ENCODE data around the gene NTRK2. TPM values are rescaled to one million over a fixed set of nuclear protein-coding genes. Genes with fewer than 3 reads are reported as not detected.

NTRK2 gene
- total and polyA plus RNA-seq, 9 donors: 8.9 to 36.8 (median 20.3) TPM

DNA sequence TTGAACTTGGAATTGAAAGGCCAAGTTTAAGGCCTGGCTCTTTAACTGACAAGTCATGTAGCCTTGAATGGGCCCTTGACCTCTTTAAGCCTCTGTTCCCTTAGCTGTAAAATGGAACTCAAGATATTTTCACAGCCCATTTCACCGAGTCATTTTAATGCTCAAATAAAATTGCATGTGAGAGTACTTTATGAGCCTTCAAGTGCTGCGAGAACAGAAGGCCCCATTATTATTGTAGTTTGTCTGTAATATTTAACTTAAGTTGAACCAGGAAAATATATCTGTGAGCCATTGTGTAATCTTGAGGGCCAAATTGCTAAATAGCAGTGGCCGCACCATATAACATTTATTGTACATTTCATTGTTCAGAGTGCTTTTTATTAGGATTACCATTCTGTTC, 249.9 kb downstream of the NTRK2 start:
- DNase-seq: no peak
- no peak overlapping the region for H3K27ac ChIP-seq (ENCODE audit: low read length)
- H3K4me3 ChIP-seq (ENCODE audit: low read length): no peak overlapping the region
- no peaks in the 10 kb centered on the region for H3K36me3 ChIP-seq (ENCODE audit: control insufficient read depth, insufficient read depth, low read length)
- peaks cover 2% of the 10 kb centered on the region for H3K27me3 ChIP-seq (ENCODE audit: control insufficient read depth, insufficient read depth, low read length)
- WGBS (ENCODE audit: insufficient coverage): no CpG with 5 or more reads among the region's 3 CpGs
- H3K9me3 ChIP-seq (replicated peaks; ENCODE audit: control insufficient read depth, low read depth, low read length): no peaks in the 10 kb centered on the region
- peaks cover 2% of the 10 kb centered on the region for H3K4me1 ChIP-seq (ENCODE audit: control insufficient read depth, insufficient read depth, low read length)

DNA sequence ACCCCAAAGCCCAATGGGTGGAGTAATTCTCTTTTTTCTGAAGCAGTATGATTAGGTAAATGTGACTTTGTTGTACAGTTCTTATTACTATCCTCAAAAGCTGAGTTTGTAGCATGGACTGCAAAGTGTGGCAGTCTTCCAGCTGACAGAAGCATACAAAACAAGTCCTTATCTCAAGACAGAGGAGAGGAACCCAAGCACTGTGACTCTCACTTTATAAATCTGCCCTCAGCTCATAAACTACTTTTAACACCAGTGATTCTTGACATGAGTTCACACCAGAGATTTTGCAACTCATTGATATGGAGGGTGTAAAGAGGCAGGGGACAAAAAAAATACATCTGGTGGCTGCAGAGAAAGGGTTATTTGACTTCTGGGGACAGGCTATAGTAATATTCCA, 251.6 kb downstream of the NTRK2 start:
- no peaks in the 10 kb centered on the region for H3K36me3 ChIP-seq (ENCODE audit: control insufficient read depth, insufficient read depth, low read length)
- no peaks in the 10 kb centered on the region for H3K9me3 ChIP-seq (replicated peaks; ENCODE audit: control insufficient read depth, low read depth, low read length)
- H3K27me3 ChIP-seq (ENCODE audit: control insufficient read depth, insufficient read depth, low read length): peaks cover 2% of the 10 kb centered on the region
- no peak overlapping the region for H3K27ac ChIP-seq (ENCODE audit: low read length)
- H3K4me3 ChIP-seq (ENCODE audit: low read length): no peak overlapping the region
- DNase-seq: no peak
- peaks cover 2% of the 10 kb centered on the region for H3K4me1 ChIP-seq (ENCODE audit: control insufficient read depth, insufficient read depth, low read length)

DNA sequence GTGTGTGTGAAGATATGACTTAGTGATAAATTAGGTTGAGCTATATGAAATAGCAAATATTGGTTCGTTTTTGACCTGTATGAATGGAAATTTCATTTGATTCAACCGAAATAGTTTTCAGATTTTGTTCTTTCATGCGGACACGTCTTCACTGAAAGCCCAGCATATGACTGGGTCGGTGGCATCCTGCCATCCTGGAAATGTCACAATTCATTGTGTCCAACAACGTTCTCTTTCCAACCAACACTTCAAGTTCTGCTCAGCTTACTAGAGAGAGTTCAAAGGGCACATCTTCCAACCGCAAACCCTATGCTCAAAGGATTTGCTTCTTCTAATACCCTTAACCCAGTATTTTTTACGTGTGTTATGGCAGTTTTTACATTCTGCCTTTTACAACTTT, 252.5 kb downstream of the NTRK2 start:
- Histone ChIP-seq H3K36me3 (ENCODE audit: control insufficient read depth, insufficient read depth, low read length) (no peaks in the 10 kb centered on the region), H3K4me3 (ENCODE audit: low read length) (no peak overlapping the region), H3K9me3 (replicated peaks; ENCODE audit: control insufficient read depth, low read depth, low read length) (no peaks in the 10 kb centered on the region), H3K27ac (ENCODE audit: low read length) (no peak overlapping the region), H3K27me3 (ENCODE audit: control insufficient read depth, insufficient read depth, low read length) (peaks cover 2% of the 10 kb centered on the region), H3K4me1 (ENCODE audit: control insufficient read depth, insufficient read depth, low read length) (peaks cover 2% of the 10 kb centered on the region)
- DNase-seq: no peak
- WGBS (ENCODE audit: insufficient coverage): 77% methylated on average over 6 of the region's 8 CpGs

DNA sequence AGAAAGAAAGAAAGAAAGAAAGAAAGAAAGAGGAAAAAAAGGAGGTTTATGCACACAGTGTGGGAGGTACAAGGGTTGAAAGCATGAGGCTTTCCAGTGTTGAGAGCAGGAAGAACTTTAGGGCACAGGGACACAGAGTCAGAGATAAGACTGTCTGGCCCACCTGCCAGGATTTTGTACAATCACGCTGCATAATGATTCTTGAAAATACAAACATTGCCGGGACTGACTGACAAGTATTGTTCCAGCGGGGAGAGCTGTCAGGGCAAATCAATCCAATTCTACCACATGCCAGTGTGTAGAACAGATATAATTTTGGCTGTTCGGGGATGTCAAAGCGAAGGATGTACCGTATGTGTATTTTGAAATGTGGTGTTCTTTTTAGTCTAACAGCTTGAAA, 254.7 kb downstream of the NTRK2 start:
- Histone ChIP-seq H3K27ac (ENCODE audit: low read length) (no peak overlapping the region), H3K27me3 (ENCODE audit: control insufficient read depth, insufficient read depth, low read length) (peaks cover 2% of the 10 kb centered on the region), H3K36me3 (ENCODE audit: control insufficient read depth, insufficient read depth, low read length) (no peaks in the 10 kb centered on the region), H3K9me3 (replicated peaks; ENCODE audit: control insufficient read depth, low read depth, low read length) (no peaks in the 10 kb centered on the region), H3K4me3 (ENCODE audit: low read length) (no peak overlapping the region), H3K4me1 (ENCODE audit: control insufficient read depth, insufficient read depth, low read length) (no peaks in the 10 kb centered on the region)
- 86% methylated on average over 1 of the region's 6 CpGs for WGBS (ENCODE audit: insufficient coverage)
- no peak for DNase-seq

- Histone ChIP-seq H3K27ac (ENCODE audit: low read length) (no peak overlapping the region), H3K36me3 (ENCODE audit: control insufficient read depth, insufficient read depth, low read length) (no peaks in the 10 kb centered on the region), H3K4me1 (ENCODE audit: control insufficient read depth, insufficient read depth, low read length) (no peaks in the 10 kb centered on the region), H3K27me3 (ENCODE audit: control insufficient read depth, insufficient read depth, low read length) (no peaks in the 10 kb centered on the region), H3K9me3 (replicated peaks; ENCODE audit: control insufficient read depth, low read depth, low read length) (no peaks in the 10 kb centered on the region), H3K4me3 (ENCODE audit: low read length) (no peak overlapping the region)
- 89% methylated on average over 4 of the region's 7 CpGs for WGBS (ENCODE audit: insufficient coverage)
- DNase-seq: no peak
Measured at GRCh38 chr9:84925225-84925872, 255.8 kb downstream of the NTRK2 start.

- H3K4me3 ChIP-seq (ENCODE audit: low read length): no peak overlapping the region
- H3K4me1 ChIP-seq (ENCODE audit: control insufficient read depth, insufficient read depth, low read length): no peaks in the 10 kb centered on the region
- H3K27me3 ChIP-seq (ENCODE audit: control insufficient read depth, insufficient read depth, low read length): no peaks in the 10 kb centered on the region
- WGBS (ENCODE audit: insufficient coverage): no CpG with 5 or more reads among the region's 3 CpGs
- H3K36me3 ChIP-seq (ENCODE audit: control insufficient read depth, insufficient read depth, low read length): no peaks in the 10 kb centered on the region
- no peaks in the 10 kb centered on the region for H3K9me3 ChIP-seq (replicated peaks; ENCODE audit: control insufficient read depth, low read depth, low read length)
- DNase-seq: no peak
- H3K27ac ChIP-seq (ENCODE audit: low read length): no peak overlapping the region
Measured at GRCh38 chr9:84926793-84927192, 257.3 kb downstream of the NTRK2 start.

GRCh38 chr9:84928419-84928818, 258.9 kb downstream of the NTRK2 start:
- WGBS (ENCODE audit: insufficient coverage): 80% methylated on average over 1 of the region's 6 CpGs
- no peak overlapping the region for H3K4me3 ChIP-seq (ENCODE audit: low read length)
- no peak for DNase-seq

GRCh38 chr9:84929068-84929467, 259.5 kb downstream of the NTRK2 start:
- Histone ChIP-seq H3K27ac (ENCODE audit: low read length) (no peak overlapping the region), H3K4me3 (ENCODE audit: low read length) (no peak overlapping the region), H3K9me3 (replicated peaks; ENCODE audit: control insufficient read depth, low read depth, low read length) (no peaks in the 10 kb centered on the region), H3K27me3 (ENCODE audit: control insufficient read depth, insufficient read depth, low read length) (no peaks in the 10 kb centered on the region), H3K36me3 (ENCODE audit: control insufficient read depth, insufficient read depth, low read length) (no peaks in the 10 kb centered on the region), H3K4me1 (ENCODE audit: control insufficient read depth, insufficient read depth, low read length) (no peaks in the 10 kb centered on the region)
- DNase-seq: no peak
- 74% methylated on average over 2 of the region's 3 CpGs for WGBS (ENCODE audit: insufficient coverage)

More at GRCh38 chr9:84928419-84928818, 258.9 kb downstream of the NTRK2 start:
- no peaks in the 10 kb centered on the region for H3K9me3 ChIP-seq (replicated peaks; ENCODE audit: control insufficient read depth, low read depth, low read length)
- no peaks in the 10 kb centered on the region for H3K36me3 ChIP-seq (ENCODE audit: control insufficient read depth, insufficient read depth, low read length)
- no peaks in the 10 kb centered on the region for H3K4me1 ChIP-seq (ENCODE audit: control insufficient read depth, insufficient read depth, low read length)
- no peaks in the 10 kb centered on the region for H3K27me3 ChIP-seq (ENCODE audit: control insufficient read depth, insufficient read depth, low read length)
- no peak overlapping the region for H3K27ac ChIP-seq (ENCODE audit: low read length)

DNA sequence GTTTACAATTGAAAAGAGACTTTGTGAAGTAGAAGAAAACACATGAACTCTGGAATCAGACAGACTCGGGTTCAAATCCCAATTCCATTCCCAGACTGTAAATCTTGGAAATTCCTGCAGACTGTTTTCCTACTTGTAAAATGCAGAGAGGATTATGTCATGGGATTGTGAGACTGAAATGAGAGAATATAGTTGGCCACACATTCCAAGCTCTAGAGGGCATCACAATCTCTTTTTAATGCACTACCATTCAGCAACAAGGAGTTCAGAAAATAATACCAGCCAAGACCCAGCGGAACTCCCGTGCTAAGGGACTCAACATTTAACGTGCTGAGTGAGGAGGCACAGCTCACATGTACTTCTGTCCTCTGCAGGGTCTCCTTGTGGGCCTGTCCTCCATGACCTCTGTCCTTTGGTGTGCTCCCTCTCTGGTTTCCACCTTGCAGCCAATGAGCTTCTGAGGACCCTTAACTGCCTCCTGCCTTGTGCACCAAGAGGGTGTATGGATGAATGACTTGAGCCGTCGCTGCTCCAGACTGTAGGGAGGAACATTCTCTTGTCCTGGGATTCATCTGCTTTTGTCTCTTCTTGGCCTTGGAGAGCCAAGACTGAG, 263.5 kb downstream of the NTRK2 start:
- DNase-seq: peak; percentile 42
- no peaks in the 10 kb centered on the region for H3K9me3 ChIP-seq (replicated peaks; ENCODE audit: control insufficient read depth, low read depth, low read length)

DNA sequence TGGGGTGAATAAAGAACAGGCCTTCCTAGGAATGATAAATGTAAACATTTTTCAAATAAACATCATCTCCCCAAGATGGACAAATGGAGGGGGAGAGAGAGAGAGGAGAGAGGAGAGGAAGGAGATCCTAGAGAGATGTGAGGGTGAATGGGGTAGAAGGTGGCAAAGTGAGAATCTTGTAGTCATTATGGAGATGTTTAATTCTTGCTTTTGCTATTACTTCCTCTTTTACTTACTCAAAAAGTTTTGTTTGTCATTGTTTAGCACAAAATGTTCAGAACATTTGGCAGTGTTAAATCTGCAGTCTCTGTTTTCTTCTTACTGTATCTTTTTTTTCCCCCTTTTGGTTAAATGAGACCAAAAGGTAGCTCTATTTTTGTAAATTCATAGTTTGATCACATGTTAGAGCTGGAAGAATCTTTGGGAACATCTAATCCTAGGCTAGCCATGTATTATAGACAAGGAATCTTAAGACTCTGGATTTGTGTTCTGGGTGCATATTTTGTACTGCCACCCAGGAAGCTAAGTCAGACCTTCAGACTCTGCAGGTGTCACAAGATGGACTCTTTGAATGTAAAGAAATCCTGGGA, 266.1 kb downstream of the NTRK2 start:
- H3K9me3 ChIP-seq (replicated peaks; ENCODE audit: control insufficient read depth, low read depth, low read length): no peaks in the 10 kb centered on the region
- no peaks in the 10 kb centered on the region for H3K36me3 ChIP-seq (ENCODE audit: control insufficient read depth, insufficient read depth, low read length)
- no peak overlapping the region for H3K27ac ChIP-seq (ENCODE audit: low read length)
- H3K4me1 ChIP-seq (ENCODE audit: control insufficient read depth, insufficient read depth, low read length): no peaks in the 10 kb centered on the region
- DNase-seq: no peak
- no peaks in the 10 kb centered on the region for H3K27me3 ChIP-seq (ENCODE audit: control insufficient read depth, insufficient read depth, low read length)
- no peak overlapping the region for H3K4me3 ChIP-seq (ENCODE audit: low read length)

More for the DNA sequence above, 263.5 kb downstream of the NTRK2 start:
- Histone ChIP-seq H3K4me3 (ENCODE audit: low read length) (no peak overlapping the region), H3K27me3 (ENCODE audit: control insufficient read depth, insufficient read depth, low read length) (no peaks in the 10 kb centered on the region), H3K36me3 (ENCODE audit: control insufficient read depth, insufficient read depth, low read length) (no peaks in the 10 kb centered on the region), H3K4me1 (ENCODE audit: control insufficient read depth, insufficient read depth, low read length) (no peaks in the 10 kb centered on the region), H3K27ac (ENCODE audit: low read length) (no peak overlapping the region)
- 79% methylated on average over 4 of the region's 6 CpGs for WGBS (ENCODE audit: insufficient coverage)
